CD4-positive, alpha-beta T cell treated with Interleukin-4 for 1 hour (primary cell): ENCODE results near the gene ASIC4.
A peak's percentile ranks its signal among the peaks of the same experiment; 100 is the strongest.

Experiments used
- DNase-seq, 2 donors: peaks; one replicate each; pipeline ENCODE4 v3.0.0-alpha.2; 2020 to 2022

The ASIC4 gene

GRCh38 chr2:219537657-219538488 is 23.6 kb downstream of the ASIC4 start:
- DNase-seq, result no peak

GRCh38 chr2:219538504-219538951 is 24.2 kb downstream of the ASIC4 start:
- no peak for DNase-seq

- DNase-seq, result no peak
Observed at GRCh38 chr2:219538956-219539788, 24.9 kb downstream of the ASIC4 start.

- DNase-seq, result no peak
Observed at GRCh38 chr2:219539926-219540678, 25.8 kb downstream of the ASIC4 start.

- no peak for DNase-seq
Observed at GRCh38 chr2:219540784-219541504, 26.7 kb downstream of the ASIC4 start.

GRCh38 chr2:219541611-219542180 is 27.4 kb downstream of the ASIC4 start:
- DNase-seq, result peak; percentile 87 to 91

- DNase-seq, result no peak
Observed at GRCh38 chr2:219542931-219543595, 28.8 kb downstream of the ASIC4 start.

- peak; percentile 96 for DNase-seq
Observed at GRCh38 chr2:219543596-219544358, 29.5 kb downstream of the ASIC4 start, which contains the start of the genes CHPF and TMEM198. CHPF (minus strand) TSS chr2:219543809; CDS start chr2:219543538, 271 bp downstream. TMEM198 (plus strand) TSS chr2:219544028; CDS start chr2:219544728, 700 bp downstream.

- DNase-seq, result no peak
Observed at GRCh38 chr2:219544567-219544966, 30.3 kb downstream of the ASIC4 start.

- DNase-seq, result no peak
Observed at GRCh38 chr2:219545295-219545942, 31.1 kb downstream of the ASIC4 start.

- DNase-seq, result no peak
Observed at GRCh38 chr2:219545943-219546352, 31.7 kb downstream of the ASIC4 start.

GRCh38 chr2:219547621-219548020 is 33.3 kb downstream of the ASIC4 start:
- no peak for DNase-seq

- DNase-seq, result no peak
Observed at GRCh38 chr2:219548990-219549389, 34.7 kb downstream of the ASIC4 start.

- DNase-seq, result no peak
Observed at GRCh38 chr2:219549619-219550018, 35.3 kb downstream of the ASIC4 start.

- DNase-seq, result no peak
Observed at GRCh38 chr2:219551441-219552381, 37.4 kb downstream of the ASIC4 start.

GRCh38 chr2:219552382-219553167 is 38.3 kb downstream of the ASIC4 start:
- DNase-seq, result peak; percentile 78 to 79

- no peak for DNase-seq
Observed at GRCh38 chr2:219553168-219553417, 38.8 kb downstream of the ASIC4 start.

GRCh38 chr2:219553463-219553963 is 39.2 kb downstream of the ASIC4 start:
- DNase-seq, result no peak
